Astrocyte of the spinal cord (primary cell): ENCODE results near the gene CASP8.

Source experiments
- DNase-seq: peaks from one replicate; pipeline ENCODE4 v3.0.0; 2011; ENCODE audit warnings: low read depth, low spot score
- H3K4me3 ChIP-seq: 2 replicates; pipeline ENCODE4 v1.5.1; 2011; ENCODE audit warnings: low read depth, mild to moderate bottlenecking, low read length, moderate library complexity
- in situ Hi-C: cut with HindIII; loops from 2 replicates; pipeline ENCODE4 v1.10.0; 2017; ENCODE audit warnings: low sequenced_read_pairs
- TF ChIP-seq, protein P1 (sequence below): IDR thresholded peaks from 2 replicates; pipeline ENCODE4 v1.5.1; 2012; ENCODE audit warnings: low read depth, mild to moderate bottlenecking, low read length, inconsistent platforms

CASP8 gene

GRCh38 chr2:201307876-201308275, 47.5 kb downstream of the CASP8 start:
- TF ChIP-seq, protein P1, sequence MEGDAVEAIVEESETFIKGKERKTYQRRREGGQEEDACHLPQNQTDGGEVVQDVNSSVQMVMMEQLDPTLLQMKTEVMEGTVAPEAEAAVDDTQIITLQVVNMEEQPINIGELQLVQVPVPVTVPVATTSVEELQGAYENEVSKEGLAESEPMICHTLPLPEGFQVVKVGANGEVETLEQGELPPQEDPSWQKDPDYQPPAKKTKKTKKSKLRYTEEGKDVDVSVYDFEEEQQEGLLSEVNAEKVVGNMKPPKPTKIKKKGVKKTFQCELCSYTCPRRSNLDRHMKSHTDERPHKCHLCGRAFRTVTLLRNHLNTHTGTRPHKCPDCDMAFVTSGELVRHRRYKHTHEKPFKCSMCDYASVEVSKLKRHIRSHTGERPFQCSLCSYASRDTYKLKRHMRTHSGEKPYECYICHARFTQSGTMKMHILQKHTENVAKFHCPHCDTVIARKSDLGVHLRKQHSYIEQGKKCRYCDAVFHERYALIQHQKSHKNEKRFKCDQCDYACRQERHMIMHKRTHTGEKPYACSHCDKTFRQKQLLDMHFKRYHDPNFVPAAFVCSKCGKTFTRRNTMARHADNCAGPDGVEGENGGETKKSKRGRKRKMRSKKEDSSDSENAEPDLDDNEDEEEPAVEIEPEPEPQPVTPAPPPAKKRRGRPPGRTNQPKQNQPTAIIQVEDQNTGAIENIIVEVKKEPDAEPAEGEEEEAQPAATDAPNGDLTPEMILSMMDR: no peak
- DNase-seq: no peak
- in situ Hi-C loops: no loop called here
- H3K4me3 ChIP-seq: no peak overlapping the region

- TF ChIP-seq, protein P1: no peak
- in situ Hi-C loops: no loop called here
Measured at GRCh38 chr2:201308914-201309313, 48.6 kb downstream of the CASP8 start.

DNA sequence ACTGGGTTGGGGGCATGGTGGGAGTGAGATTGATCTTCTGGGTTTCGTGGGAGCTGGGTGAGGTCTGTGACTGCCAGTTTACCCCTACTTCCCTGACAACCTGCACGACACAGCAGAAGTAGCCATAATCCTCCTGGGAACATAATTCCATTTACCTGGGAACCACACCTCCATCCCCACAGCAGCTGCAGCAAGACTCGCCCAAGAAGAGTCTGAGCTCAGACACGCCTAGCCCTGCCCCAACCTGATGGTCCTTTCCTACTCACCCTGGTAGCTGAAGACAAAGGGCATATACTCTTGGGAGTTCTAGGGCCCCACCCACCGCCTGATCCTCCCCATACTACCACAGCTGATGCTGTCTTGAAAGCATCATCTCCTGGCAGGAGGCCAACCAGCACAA, 53.0 kb downstream of the CASP8 start:
- H3K4me3 ChIP-seq: no peak overlapping the region
- TF ChIP-seq, protein P1: no peak
- in situ Hi-C loops: no loop called here
- no peak for DNase-seq

More at GRCh38 chr2:201308914-201309313, 48.6 kb downstream of the CASP8 start:
- H3K4me3 ChIP-seq: no peak overlapping the region
- DNase-seq: no peak

- no peak for DNase-seq
Measured at GRCh38 chr2:201319511-201319910, 59.2 kb downstream of the CASP8 start.

DNA sequence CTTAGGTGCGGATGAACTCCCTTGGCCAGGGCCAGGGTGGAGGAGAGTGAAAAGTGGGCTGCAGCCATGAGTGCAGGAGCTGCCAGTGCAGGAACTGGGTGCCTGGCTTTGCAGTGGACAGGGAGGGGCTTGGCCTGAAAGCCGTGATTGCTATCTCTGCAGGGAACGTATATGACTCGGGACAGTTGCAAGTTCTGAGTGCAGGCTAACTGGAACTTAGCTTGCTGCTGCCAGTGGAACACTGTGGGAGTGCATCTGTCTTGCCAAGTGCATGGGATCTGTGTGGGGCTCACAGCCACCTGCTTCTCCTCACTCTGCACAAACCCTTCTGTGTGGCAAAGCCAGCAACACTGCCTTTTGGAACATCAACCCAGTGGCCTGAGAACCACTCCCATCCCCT, 59.9 kb downstream of the CASP8 start:
- in situ Hi-C loops: no loop called here
- TF ChIP-seq, protein P1: no peak
- H3K4me3 ChIP-seq: no peak overlapping the region
- no peak for DNase-seq

More at GRCh38 chr2:201319511-201319910, 59.2 kb downstream of the CASP8 start:
- in situ Hi-C loops: no loop called here
- TF ChIP-seq, protein P1: no peak
- H3K4me3 ChIP-seq: no peak overlapping the region

GRCh38 chr2:201320701-201321100, 60.4 kb downstream of the CASP8 start:
- in situ Hi-C loops: no loop called here
- TF ChIP-seq, protein P1: no peak

DNA sequence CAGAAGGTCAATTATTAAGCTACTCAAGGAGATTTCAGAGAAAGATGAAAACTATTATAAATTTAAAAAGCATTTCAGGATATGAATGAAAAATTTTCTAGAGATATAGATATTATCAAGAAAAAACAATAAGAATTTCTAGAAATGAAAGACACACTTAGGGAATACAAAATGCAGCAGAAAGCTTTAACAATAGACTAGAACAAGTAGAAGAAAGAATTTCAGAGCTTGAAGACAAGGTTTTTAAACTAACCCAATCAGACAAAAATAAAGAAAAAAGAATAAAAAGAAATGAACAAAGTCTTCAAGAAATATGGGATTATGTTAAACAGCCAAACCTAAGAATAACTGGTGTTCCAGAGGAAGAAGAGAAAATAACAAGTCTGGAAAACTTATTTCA, 62.4 kb downstream of the CASP8 start:
- TF ChIP-seq, protein P1: no peak
- no peak overlapping the region for H3K4me3 ChIP-seq
- in situ Hi-C loops: no loop called here
- DNase-seq: no peak

More at GRCh38 chr2:201320701-201321100, 60.4 kb downstream of the CASP8 start:
- DNase-seq: no peak
- H3K4me3 ChIP-seq: no peak overlapping the region
